ENCODE data around the gene ARHGAP15.
A peak's percentile ranks its signal among the peaks of the same experiment; 100 is the strongest.

Gene ARHGAP15

GRCh38 chr2:143719406-143719805 lies 590.2 kb downstream of the ARHGAP15 start:
- DNase-seq (ENCODE audit: low spot score) = no peak

- no peak for DNase-seq (ENCODE audit: low spot score)
Observed at GRCh38 chr2:143720095-143720664, 591.0 kb downstream of the ARHGAP15 start.

DNA sequence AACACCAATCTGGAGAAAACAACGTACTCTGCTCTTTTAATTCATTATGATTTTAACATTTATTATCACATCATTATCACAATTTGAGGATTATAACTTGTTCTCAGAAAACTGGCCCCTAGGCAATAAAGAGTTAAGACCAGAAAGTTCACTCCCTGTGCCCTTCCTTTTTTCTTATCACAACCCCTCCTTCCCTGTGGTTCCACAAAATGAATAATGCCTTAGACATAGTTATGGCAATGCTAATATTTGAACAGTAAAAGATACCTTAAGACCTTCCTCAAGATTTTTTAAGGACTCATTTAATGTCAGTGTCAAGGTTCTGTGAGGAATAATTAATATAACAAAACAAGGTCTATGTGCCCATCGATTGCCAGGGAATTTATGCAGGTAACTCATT lies 596.2 kb downstream of the ARHGAP15 start:
- DNase-seq (ENCODE audit: low spot score) = no peak

DNA sequence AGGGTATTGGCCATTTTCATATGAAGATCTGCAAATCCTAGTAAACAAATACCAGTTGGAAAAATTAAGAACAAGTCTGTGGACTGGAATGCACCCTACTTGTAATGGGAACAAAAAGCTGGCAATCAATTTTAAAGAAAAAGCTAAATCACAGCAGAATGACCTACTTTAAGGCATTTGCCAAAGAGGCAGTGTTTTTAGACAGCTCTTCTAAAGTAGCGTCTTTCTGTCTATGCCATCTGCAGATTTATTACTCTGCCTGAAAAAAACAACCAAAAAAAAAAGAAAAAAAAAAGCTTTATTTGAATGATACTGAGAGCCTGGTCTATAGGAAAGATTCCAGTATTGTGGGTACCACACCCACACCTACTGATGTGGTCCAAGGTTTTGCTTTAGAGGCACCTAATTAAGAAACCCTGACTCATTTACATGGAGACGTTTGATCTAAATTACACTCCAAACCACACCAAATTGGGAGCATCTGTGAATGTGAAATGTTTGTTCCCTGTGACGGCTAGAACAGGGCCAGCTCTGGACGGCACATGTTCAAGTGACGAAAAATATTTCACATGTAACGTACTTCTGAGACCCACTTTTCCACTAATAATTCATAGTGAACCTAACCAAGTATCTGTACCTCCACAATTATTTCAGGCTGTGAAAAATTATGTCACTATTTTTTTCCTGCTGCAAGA lies 597.1 kb downstream of the ARHGAP15 start:
- DNase-seq (ENCODE audit: low spot score) = peak; percentile 18

GRCh38 chr2:143728498-143728897 lies 599.3 kb downstream of the ARHGAP15 start:
- DNase-seq (ENCODE audit: low spot score) = no peak

DNA sequence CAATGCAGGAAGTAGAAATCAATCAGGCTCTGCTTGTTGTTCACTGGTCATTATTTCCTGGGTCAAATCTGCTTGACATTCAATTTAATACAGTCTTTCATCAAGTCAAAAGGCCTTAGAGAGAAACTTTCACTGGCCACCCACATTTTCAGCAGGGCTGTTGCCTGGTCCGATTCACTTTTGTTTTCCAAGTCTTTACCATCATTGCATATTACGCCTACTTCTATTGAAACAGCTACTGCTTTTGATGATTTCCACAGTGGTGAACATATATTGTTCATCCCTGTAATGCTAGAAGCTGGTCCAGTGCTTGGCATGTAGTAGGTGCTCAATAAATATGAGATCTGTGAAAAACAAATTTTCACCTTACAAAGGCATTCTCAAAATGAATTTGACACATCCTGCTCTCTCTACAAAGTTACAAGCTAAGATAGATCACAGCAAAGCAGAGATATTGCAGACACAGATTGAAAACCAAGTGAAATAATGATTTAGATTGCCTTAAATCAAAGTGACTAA lies 600.1 kb downstream of the ARHGAP15 start:
- DNase-seq (ENCODE audit: low spot score) = no peak

DNA sequence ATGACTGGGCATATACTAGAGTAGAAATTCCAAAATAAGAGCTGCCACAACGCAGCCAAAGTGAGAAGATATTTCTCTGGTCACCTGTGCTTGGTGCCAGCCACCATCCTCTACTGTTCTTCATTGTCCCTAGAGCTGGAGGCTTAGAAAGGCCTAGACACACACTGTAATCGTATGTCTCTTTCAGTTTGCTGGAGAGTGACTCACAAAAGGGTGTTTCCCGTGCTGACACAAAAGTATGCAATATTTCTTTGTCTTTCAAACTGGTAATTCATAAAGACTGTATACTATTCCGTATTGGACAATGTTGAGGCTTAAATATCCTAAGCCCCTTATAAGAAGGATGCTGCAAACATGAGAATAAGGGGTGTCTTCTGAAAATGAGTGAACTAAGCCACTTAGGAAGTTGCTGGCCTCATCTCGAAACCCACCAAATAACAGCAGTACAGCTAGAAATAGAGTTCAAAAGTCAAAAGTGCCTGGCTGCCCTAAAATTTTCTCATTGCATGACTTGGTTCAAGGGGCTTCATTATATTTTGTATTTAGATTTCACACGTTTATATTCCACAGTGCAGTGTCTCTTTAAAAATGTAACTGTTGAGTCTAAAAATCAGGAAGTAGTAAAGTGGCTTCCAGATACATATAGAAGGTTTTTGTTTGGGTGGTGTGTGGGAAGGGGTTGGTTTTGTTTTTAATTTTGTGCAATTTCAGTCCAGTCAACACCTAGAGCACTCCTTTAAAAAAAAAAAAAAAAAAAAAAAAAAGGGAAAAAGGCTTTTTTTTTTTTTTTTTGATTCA lies 601.1 kb downstream of the ARHGAP15 start:
- DNase-seq (ENCODE audit: low spot score) = no peak

- no peak for DNase-seq (ENCODE audit: low spot score)
Observed at GRCh38 chr2:143730953-143731260, 601.7 kb downstream of the ARHGAP15 start.

DNA sequence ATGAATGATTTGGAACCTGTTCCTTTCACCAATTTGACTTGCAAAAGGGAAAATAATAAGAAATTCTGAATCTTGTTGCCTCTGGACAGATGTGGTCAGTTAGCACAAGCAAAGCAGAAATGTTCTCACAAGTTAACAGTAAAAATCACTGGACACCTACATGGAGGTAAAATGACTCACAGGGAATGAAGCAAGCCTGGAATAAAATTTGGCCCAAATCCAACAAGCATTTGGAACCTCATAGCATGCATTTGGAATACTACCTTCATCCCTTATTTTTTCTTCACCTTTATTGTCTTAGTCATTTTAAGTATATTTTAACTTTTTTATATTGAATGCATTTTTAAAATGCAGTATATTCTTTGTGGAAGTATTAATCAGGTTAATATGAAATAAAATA lies 602.9 kb downstream of the ARHGAP15 start:
- DNase-seq (ENCODE audit: low spot score) = no peak

- DNase-seq (ENCODE audit: low spot score) = no peak
Observed at GRCh38 chr2:143732871-143733270, 603.7 kb downstream of the ARHGAP15 start.

DNA sequence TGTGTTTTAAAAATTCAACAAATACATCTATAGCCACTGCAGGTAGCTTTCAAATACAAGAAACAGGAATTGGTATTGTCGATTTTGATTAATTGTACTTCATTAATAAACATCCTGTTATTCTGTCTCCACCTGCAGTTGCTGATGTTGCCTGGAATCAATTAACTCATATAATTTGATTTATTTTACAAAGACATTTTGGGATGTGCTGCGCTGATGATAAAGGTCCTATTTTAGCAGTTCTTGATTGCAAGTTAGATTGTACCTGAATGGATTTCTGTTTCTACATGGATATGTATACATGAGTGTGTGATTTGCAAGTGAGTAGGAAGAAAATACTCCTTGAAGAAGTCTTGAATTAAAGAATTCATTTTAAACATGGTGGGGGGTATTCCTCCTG lies 605.3 kb downstream of the ARHGAP15 start:
- no peak for DNase-seq (ENCODE audit: low spot score)

DNA sequence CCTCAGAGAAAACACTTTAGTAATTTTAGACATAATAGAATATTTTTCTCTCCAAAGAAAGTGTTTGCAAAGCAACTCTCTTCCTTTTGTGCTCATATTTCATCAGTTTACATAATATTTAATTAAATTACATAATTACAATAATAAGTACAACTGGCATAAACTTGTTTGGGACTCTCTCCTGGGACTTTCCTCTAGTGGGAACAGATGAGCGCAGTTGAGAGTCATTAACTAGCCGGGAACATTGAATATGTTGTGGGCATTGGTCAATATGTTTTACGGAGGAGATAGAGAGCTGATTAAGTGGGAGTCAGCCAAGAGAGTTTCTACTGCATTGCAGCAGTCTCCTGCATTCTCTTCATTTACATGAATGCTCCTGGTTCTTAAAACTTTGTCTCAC lies 607.7 kb downstream of the ARHGAP15 start:
- DNase-seq (ENCODE audit: low spot score) = no peak

GRCh38 chr2:143740431-143740830 lies 611.2 kb downstream of the ARHGAP15 start:
- no peak for DNase-seq (ENCODE audit: low spot score)

- DNase-seq (ENCODE audit: low spot score) = no peak
Observed at GRCh38 chr2:143741205-143741604, 612.0 kb downstream of the ARHGAP15 start.

DNA sequence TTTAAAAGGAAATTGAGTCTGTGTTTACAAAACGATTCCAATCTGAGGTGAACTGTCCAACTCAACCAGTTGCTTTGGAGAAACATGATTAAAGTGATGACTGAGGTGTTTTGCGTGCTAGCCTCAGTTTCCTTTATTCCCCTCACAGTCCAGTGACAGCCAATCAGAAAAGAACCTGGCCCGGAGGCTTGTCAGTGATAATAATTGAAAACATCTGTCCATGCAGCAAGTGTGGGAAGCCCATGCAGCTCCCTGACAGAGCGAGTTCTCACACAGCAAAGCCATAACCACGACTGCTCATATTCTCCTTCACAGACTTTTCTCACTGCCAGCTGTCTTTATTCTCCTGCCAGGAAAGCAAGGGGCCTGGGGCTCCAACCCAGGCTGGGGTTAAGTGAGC lies 613.4 kb downstream of the ARHGAP15 start:
- DNase-seq (ENCODE audit: low spot score) = no peak

- DNase-seq (ENCODE audit: low spot score) = no peak
Observed at GRCh38 chr2:143744114-143744513, 614.9 kb downstream of the ARHGAP15 start.

- no peak for DNase-seq (ENCODE audit: low spot score)
Observed at GRCh38 chr2:143745060-143745459, 615.8 kb downstream of the ARHGAP15 start.

- no peak for DNase-seq (ENCODE audit: low spot score)
Observed at GRCh38 chr2:143754742-143755141, 625.5 kb downstream of the ARHGAP15 start.

DNA sequence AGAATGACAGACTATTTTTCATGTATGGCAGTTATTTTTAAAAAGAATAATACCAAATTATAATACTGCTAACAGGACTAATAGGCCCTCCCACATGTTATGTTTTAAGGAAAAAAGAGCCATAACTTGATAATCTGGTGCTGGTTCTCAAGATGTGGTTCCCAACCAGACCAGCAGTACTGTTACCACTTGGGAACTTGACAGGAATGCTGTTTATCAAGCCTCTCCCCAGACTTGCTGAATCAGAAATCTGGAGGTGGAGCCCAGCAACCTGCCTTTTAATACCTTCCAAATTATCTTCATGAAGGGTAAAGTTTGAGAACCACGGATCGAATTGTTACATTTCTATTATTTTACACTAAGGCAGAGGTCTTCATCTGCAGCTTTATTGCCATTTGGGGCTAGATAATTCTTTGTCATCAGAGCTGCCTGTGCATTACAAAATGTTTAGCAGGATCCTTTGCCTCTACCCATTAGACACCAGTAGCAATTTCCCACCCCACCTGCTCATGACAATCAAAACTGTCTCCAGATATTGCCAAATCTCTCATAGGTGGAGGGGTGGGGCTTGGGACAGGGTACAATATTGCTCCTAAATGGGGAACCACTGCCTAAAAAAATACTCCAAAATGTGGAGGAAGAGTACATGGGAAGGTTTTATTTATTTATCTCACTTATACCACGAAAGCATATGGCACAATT lies 629.6 kb downstream of the ARHGAP15 start:
- DNase-seq (ENCODE audit: low spot score) = no peak

- no peak for DNase-seq (ENCODE audit: low spot score)
Observed at GRCh38 chr2:143759455-143759854, 630.2 kb downstream of the ARHGAP15 start.

- no peak for DNase-seq (ENCODE audit: low spot score)
Observed at GRCh38 chr2:143762176-143762928, 633.1 kb downstream of the ARHGAP15 start.

GRCh38 chr2:143764261-143764660 lies 635.0 kb downstream of the ARHGAP15 start:
- DNase-seq (ENCODE audit: low spot score) = no peak

All from Ammon's horn (tissue), 1 donor.